GM12892 (cell line): ENCODE data around the gene DNAL1.

ENCODE experiments used
- POLR2A ChIP-seq: IDR thresholded peaks from 2 replicates; pipeline ENCODE4 v1.6.1; 2011; ENCODE audit warnings: low read depth, low read length, control low read depth
- POLR2AphosphoS5 ChIP-seq: IDR thresholded peaks from 2 replicates; pipeline ENCODE4 v1.6.1; 2011; ENCODE audit warnings: low read depth, low read length, control low read depth
- TAF1 ChIP-seq: IDR thresholded peaks from 2 replicates; pipeline ENCODE4 v1.6.1; 2011; ENCODE audit warnings: low read depth, mild to moderate bottlenecking, control low read depth, low read length, borderline replicate concordance

- TF ChIP-seq POLR2AphosphoS5 = no peak
- no peak for TF ChIP-seq TAF1
- TF ChIP-seq POLR2A = peak; percentile 52; the same call in 1 of the 2 replicates
These were observed 32.3 kb upstream of the DNAL1 start, which contains the start of gene ACOT6 for GRCh38 chr14:73612339-73613045.
